Spleen (tissue), 7 donors: Measurements from ENCODE around the gene EPC2.

Source experiments
- CTCF ChIP-seq, 11 experiments: fragments of 200-600 bp in 7 of 11; fragments of 450-650 bp in 4 of 11; sonication (generic) in 4 of 11; IDR thresholded peaks in 8 of 11; conservative IDR thresholded peaks in 3 of 11; 1 replicate in 7 of 11; 2 replicates in 4 of 11; pipeline versions ENCODE4 v1.4.0 to v1.8.0; 2016 to 2021; ENCODE audit warnings: antibody characterized with exemption in 11 of 11, inconsistent platforms in 4 of 11, mild to moderate bottlenecking in 1 of 11
- POLR2A ChIP-seq, 3 donors: fragments of 450-650 bp; IDR thresholded peaks; one replicate each; pipeline ENCODE4 v1.5.1; 2017; ENCODE audit warnings: antibody characterized with exemption in 3 of 3, mild to moderate bottlenecking in 1 of 3
- POLR2AphosphoS5 ChIP-seq, 3 donors: sonication (generic); formaldehyde crosslinking; IDR thresholded peaks; one replicate each; pipeline ENCODE4 v1.5.1; 2017; ENCODE audit warnings: antibody characterized with exemption in 3 of 3
- donor health status: DM: no; HTN: no; CAD: no; lungs with moderate emphysema.
- donor health status: DM: no; HTN: no; CAD: no.
- donor health status: DM: no; HTN: no; CAD: no.

GRCh38 chr2:148699830-148700229 is 55.3 kb downstream of the EPC2 start:
- no peak for TF ChIP-seq CTCF (IDR thresholded peaks at IDR 0.05 in 8 of 11, conservative IDR thresholded peaks at IDR 0.05 in 3 of 11)
- no peak for TF ChIP-seq POLR2AphosphoS5 (IDR thresholded peaks at IDR 0.05)
- TF ChIP-seq POLR2A (IDR thresholded peaks at IDR 0.05): no peak
